Iris pigment epithelial cell (primary cell): ENCODE measurements around the gene SLC66A1.

Experiments
- DNase-seq: peaks from one replicate; pipeline ENCODE4 v3.0.0-alpha.2; 2011; ENCODE audit warnings: low read depth

The SLC66A1 gene

GRCh38 chr1:19343617-19344350 lies 31.7 kb downstream of the SLC66A1 start:
- DNase-seq, result no peak

DNA sequence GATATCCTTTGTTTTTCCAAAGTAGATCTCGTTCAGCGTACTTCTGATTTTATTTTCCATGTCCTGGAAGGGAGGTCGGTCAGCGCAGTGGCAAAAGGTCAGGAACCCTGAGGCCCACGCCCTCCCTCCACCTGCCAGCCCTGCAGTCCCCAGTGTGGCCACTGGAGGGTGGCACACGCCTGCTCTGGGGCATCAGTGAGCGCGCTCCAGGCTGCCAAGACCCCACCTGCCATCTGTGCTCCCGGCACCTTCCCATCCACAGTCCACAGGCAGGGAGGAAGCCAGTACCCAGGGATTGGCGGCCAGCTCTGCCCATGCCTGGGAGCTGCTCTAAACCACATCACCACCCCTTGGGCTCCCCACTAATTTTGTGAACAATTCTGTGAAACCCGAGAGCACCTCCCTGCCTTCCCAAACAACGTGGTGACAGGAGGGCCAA lies 32.3 kb downstream of the SLC66A1 start:
- DNase-seq, result no peak

- no peak for DNase-seq
Observed at GRCh38 chr1:19344831-19345230, 32.7 kb downstream of the SLC66A1 start.

GRCh38 chr1:19345391-19345790 lies 33.3 kb downstream of the SLC66A1 start:
- no peak for DNase-seq

DNA sequence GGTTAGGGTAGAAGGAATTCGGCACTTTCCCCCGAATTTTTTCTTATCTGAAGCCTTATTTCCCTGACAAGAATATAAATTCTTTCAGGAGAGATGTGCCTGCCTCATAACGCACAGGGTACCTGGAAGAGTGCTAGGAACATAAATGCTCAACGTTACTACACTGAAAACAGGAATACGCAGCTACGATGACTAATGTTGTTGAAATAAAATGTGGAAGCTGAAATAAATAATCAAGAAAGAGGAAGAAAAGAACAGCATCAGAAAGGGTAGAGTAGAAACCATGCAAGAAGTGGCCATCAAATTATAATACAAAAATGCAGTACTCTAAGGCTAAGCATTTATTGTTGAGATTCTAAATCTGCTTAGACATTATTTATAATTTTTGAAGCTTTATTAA lies 33.9 kb downstream of the SLC66A1 start:
- DNase-seq, result no peak

DNA sequence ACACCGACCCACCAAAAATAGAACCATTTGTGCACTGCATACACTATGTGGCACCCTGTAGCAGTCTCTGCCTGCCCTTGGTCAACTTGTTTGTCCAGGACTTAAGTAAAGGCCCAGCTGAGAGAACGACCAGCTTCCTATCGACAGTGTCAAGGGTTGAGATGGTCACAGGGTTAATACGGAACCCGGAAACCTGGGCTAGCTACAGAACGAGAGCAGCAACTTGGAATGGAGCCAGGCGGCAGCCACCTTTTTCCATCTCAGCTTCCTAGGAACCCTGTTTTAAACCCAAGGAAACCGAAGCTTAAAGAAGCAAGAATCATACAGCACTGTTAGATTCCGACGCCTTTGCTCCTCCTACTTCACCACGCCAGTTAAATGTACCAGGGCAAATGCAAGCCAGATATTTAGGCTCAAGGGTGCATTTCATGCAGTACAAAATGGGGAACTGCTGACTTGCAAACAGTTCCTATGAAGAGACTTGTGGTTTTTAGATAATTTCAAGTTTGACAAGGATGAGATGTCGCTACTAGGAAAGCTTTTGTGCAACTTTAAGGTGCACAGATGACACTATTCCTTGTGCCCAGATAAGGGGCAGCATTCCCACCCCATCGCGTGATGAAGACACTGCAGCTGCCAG lies 35.5 kb downstream of the SLC66A1 start:
- DNase-seq, result no peak

DNA sequence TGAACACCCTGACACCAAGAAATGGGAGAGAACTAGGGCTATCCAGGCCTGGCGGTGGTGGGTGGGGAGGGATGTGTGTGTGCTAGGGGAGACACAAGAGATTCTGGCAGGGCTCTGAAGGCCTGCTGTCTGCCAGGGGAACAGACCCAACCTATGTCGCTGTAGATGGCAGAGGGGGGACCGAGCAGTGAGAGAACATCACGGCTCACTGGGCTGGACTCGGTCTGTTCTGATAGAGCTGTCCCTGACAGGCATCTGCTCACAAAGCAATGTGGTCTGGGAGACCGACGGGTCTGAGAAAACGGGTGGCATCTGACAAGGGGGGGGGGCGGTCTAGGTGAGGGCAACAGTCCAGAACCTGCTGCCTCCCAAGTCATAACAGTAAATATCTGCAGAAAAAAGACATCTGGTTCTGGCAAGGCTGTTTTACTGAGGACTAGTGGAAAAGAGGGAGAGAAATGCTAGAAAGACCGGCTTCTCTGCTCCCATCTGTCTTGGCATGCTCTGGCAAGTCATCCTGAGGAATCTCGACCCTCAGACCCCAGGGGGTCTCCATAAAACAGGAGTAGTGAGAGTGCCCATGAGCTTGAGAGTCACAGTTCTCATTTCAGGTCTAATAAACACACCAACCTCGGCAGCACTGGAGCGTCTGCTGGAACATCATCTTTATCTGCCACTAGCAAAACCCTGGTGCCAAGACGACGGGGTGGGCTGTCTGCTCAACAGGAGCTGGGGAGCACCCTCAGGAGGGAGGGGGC lies 36.5 kb downstream of the SLC66A1 start:
- no peak for DNase-seq

GRCh38 chr1:19349999-19350398 lies 37.9 kb downstream of the SLC66A1 start:
- no peak for DNase-seq

DNA sequence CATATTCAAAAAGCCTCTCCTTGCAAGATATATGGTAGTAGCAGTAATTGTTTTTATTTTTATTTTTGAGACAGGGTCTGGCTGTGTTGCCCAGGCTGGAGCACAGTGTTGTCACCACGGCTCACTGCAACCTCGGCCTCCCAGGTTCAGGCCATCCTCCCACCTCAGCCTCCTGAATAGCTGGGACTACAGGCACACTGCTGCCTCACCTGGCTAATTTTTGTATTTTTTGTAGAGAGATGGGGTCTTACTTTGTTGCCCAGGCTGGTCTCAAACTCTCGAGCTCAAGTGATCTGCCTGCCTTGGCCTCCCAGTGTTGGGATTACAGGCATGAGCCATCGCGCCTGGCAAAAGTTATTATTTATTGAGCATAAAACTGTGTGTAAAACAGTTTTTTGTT lies 38.4 kb downstream of the SLC66A1 start:
- no peak for DNase-seq

DNA sequence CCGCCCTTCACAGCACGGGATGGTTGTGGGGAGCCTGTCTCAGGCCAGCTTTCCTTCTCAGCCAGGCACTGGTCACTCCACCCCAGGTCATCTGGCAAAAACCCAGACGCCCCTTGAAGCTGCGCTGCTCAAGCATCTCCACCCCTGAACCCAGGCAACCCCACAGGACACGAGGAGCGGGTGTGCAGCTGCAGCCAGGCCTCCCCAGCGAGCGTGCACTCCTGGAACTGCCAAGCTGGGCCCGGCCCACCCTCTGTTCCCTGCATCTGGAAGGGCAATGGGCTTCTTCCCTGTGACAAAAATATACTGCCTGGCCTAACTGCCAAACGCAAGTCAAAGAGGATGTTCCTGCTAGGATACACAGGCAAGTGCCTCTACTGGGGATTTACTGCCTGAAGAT lies 39.7 kb downstream of the SLC66A1 start:
- DNase-seq, result no peak

GRCh38 chr1:19352839-19353238 lies 40.7 kb downstream of the SLC66A1 start:
- DNase-seq, result no peak

- no peak for DNase-seq
Observed at GRCh38 chr1:19353596-19353995, 41.5 kb downstream of the SLC66A1 start.

- DNase-seq, result no peak
Observed at GRCh38 chr1:19354531-19354981, 42.4 kb downstream of the SLC66A1 start.

DNA sequence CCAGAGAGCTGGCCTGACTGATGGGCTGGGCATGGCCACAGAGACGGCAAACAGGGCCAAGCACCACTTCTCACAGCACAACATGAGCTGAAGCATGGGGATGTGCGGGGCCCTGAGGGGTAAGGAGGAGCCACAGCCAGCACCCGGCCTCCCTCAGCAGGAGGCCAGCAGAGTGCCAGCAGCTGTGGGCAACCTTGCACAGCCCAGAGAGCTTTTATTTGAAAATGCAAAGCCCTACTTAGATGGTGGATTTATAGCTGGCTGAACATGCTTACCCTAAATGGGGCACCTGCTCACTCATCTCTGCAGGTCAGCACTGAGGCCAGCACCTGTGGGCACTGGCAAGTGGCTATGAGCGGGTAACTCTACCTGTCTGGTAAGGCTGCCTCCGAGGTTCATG lies 44.1 kb downstream of the SLC66A1 start:
- DNase-seq, result no peak

- DNase-seq, result no peak
Observed at GRCh38 chr1:19357299-19357986, 45.3 kb downstream of the SLC66A1 start.

DNA sequence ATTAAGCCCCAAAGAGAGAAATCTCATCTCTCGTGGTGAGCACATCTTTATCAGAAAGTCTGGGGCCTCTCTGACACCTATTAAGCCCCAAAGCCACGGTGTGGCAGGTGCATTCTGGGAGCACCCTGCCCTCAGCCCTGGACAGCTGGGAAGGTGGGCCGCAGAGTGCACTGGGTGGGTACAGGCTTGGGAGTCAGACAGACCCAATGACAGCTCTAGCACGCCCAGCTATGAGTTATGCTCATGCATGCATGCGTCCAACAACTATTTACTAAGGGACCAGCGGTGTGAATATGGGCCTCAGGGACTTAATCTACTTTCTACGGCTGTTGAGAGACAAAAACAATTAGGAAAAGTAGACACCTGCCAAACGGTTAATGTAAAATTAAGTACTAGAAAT lies 46.6 kb downstream of the SLC66A1 start:
- no peak for DNase-seq

DNA sequence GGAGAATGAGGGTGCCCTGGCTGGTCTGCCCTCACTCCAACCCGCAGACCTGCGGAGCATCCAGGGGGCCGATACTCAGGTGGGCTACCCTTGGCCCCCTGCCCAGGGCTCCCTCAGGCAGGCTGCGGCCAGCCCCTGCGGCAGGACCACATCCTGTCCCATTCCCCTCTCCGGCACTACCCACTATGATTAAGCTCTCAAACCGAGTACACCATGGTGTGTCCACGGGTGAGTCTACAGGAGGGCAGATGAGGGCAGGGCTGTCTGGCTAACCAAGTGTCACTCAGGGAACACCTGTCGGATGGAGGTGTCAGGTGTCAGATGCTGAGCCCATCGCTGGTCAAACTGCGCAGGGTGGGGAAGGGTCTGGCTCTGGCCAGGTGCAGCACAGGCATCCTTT lies 47.2 kb downstream of the SLC66A1 start:
- DNase-seq, result no peak

GRCh38 chr1:19360016-19360415 lies 47.9 kb downstream of the SLC66A1 start:
- DNase-seq, result no peak

GRCh38 chr1:19360432-19360831 lies 48.3 kb downstream of the SLC66A1 start:
- DNase-seq, result no peak

- DNase-seq, result no peak
Observed at GRCh38 chr1:19360843-19361610, 48.9 kb downstream of the SLC66A1 start.

DNA sequence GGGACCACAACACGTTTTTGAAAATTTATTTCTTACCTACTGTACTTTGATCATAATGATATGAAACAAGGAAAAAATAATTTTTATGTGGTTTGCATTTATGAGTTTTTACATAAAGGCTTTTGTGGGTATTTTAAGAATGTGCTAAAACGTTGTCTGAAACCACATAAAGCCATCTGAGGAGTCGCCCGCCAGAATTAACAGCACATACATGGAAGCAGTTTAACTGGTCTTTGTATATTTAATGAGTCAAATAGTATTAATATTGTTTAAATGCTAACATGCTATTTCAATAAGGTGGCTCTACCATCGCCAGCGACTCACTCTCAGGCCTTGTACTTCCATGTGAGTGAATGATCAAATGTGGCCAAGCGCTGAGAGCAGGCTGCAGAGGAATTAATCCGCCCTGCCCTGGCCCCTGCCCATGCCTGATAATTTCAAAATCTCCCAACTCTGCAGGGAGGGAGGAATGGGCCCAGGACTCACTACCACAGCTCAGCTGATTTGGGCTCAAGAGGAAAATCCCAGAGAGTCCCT lies 49.6 kb downstream of the SLC66A1 start:
- DNase-seq, result peak; percentile 45
